ENCODE data around the gene ITLN1.

The ITLN1 gene

DNA sequence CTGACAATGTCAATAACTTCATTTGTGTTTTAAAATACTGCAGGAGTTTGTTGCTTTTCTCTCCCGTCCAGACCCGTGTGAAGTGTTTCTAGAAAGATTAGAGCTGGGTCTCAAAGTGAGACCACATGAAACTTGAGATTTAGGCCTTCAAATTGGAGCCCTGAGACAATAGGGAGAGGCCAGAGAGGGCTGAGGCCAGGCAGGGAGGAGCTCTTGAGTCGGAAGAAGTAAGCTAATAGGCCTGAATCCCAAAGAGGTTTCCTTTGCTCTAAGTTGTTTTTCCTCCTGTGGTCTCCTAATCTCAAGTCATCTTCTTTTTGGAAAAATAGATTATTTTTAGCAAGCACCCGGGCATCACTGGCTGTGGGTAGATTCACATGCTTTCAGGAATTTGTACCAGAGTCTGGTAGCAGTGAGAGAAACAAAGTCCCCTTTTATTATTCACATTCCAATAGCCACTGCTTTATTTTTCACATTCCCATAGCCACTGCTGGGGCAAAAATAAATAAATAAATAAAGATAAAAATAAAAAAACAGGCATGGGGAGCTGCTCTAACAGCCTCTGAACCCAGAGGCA is 47.9 kb downstream of the ITLN1 start:
- Histone ChIP-seq H3K4me3 (replicated peaks; ENCODE audit: insufficient read depth, low read length) (no peak overlapping the region), H3K27ac (replicated peaks) (peak overlapping the region; percentile 54), H3K27me3 (ENCODE audit: insufficient read depth, poor library complexity, severe bottlenecking) (no peaks in the 10 kb centered on the region)
- no peak for TF ChIP-seq REST (IDR thresholded peaks at IDR 0.05; ENCODE audit: insufficient replicate concordance, low read depth)
- TF ChIP-seq CTCF (IDR thresholded peaks at IDR 0.05; ENCODE audit: insufficient read depth, low read length), result no peak
- TF ChIP-seq POLR2AphosphoS5 (IDR thresholded peaks at IDR 0.05; ENCODE audit: low read depth), result no peak
- TF ChIP-seq GABPA (IDR thresholded peaks at IDR 0.05; ENCODE audit: low read depth), result no peak
- no peak for TF ChIP-seq SPI1 (IDR thresholded peaks at IDR 0.05; ENCODE audit: borderline replicate concordance, low read depth)
- DNase-seq (ENCODE audit: low read depth in 1 of 2, low spot score in 1 of 2), result no peak

DNA sequence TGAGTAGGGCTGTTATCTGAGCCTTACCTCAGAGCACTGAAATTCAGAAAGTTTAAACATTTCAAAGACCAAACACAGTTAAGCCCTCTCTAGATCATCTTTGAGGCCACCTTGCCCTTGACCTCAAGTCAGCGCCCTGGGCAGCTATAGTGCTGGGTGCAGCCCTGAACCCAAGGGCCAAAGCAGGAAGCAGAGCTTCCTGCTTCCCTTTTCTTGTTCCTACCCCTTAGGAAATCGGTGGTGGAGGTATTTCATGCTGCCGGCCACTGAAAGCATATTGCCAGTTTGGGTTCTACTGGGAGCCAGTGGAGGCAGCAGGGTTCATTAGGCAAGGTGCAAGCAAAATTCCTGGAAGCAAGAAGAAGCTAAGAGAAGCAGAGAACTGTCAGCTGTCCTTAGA is 48.4 kb downstream of the ITLN1 start:
- Histone ChIP-seq H3K27me3 (ENCODE audit: insufficient read depth, poor library complexity, severe bottlenecking) (no peaks in the 10 kb centered on the region), H3K27ac (replicated peaks) (peak overlapping the region; percentile 54), H3K4me3 (replicated peaks; ENCODE audit: insufficient read depth, low read length) (no peak overlapping the region)
- DNase-seq (ENCODE audit: low read depth in 1 of 2, low spot score in 1 of 2), result peak in 1 of 2 experiments; percentile 67
- no peak for TF ChIP-seq GABPA (IDR thresholded peaks at IDR 0.05; ENCODE audit: low read depth)

DNA sequence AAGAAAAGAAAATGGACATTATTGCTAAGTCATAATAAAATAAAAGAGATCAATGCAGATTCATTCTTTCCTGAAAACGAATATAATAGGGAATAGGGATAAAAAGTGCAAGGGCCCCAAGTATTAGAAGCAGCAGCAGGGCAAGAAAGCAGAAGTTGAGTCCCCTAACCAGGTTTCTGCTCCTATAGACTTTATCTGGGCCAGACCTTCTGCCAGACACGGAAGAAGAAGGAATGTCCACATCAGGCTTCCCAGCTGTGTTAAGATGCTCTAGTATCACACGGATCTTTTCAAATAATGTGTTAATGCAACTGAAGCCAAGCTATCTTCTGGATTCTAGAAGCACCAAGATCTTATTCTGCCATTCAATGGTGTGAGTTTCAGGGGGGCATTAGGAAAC is 49.2 kb downstream of the ITLN1 start:
- H3K27me3 ChIP-seq (ENCODE audit: insufficient read depth, poor library complexity, severe bottlenecking), result no peaks in the 10 kb centered on the region
- peak in 1 of 2 experiments; percentile 43 for DNase-seq (ENCODE audit: low read depth in 1 of 2, low spot score in 1 of 2)
- no peak overlapping the region for H3K27ac ChIP-seq (replicated peaks)
- TF ChIP-seq SPI1 (IDR thresholded peaks at IDR 0.05; ENCODE audit: borderline replicate concordance, low read depth) (peak; percentile 19; the same call in 1 of the 2 replicates), CTCF (IDR thresholded peaks at IDR 0.05; ENCODE audit: insufficient read depth, low read length) (no peak), REST (IDR thresholded peaks at IDR 0.05; ENCODE audit: insufficient replicate concordance, low read depth) (no peak)
- no peak overlapping the region for H3K4me3 ChIP-seq (replicated peaks; ENCODE audit: insufficient read depth, low read length)

GRCh38 chr1:160834945-160835565 is 49.9 kb downstream of the ITLN1 start:
- H3K27ac ChIP-seq (replicated peaks), result no peak overlapping the region
- DNase-seq (ENCODE audit: low read depth in 1 of 2, low spot score in 1 of 2), result peak in 1 of 2 experiments; percentile 45
- no peak overlapping the region for H3K4me3 ChIP-seq (replicated peaks; ENCODE audit: insufficient read depth, low read length)

More at GRCh38 chr1:160834945-160835565, 49.9 kb downstream of the ITLN1 start:
- no peaks in the 10 kb centered on the region for H3K27me3 ChIP-seq (ENCODE audit: insufficient read depth, poor library complexity, severe bottlenecking)
- TF ChIP-seq CTCF (IDR thresholded peaks at IDR 0.05; ENCODE audit: insufficient read depth, low read length) (peak; percentile 24), SPI1 (IDR thresholded peaks at IDR 0.05; ENCODE audit: borderline replicate concordance, low read depth) (no peak), REST (IDR thresholded peaks at IDR 0.05; ENCODE audit: insufficient replicate concordance, low read depth) (no peak), POLR2AphosphoS5 (IDR thresholded peaks at IDR 0.05; ENCODE audit: low read depth) (no peak), GABPA (IDR thresholded peaks at IDR 0.05; ENCODE audit: low read depth) (no peak)

Data from HL-60 (cell line).